Mesenteric fat pad (tissue), 1 donor: ENCODE measurements around the gene KASH5. TPM values are rescaled to one million over a fixed set of nuclear protein-coding genes. Genes with fewer than 3 reads are reported as not detected.

ENCODE experiments used
- DNase-seq: peaks from one replicate; pipeline ENCODE4 v3.0.0-alpha.2; 2020; ENCODE audit warnings: low spot score
- total RNA-seq: library from RNA; stranded (reverse); fragmentation: NEBNext Ultra II Directional; extraction: Animal tissue kit (Norgen Biotek cat#: 25700); gene quantifications from one replicate; pipeline ENCODE4 v1.2.1, GENCODE V29; 2021
- donor health status: DM: yes; HTN: yes; CAD: no.

Gene KASH5
- total RNA-seq, 1 donor from 2014 or later = not detected

GRCh38 chr19:49420227-49420626 is 32.2 kb downstream of the KASH5 start:
- DNase-seq = no peak

DNA sequence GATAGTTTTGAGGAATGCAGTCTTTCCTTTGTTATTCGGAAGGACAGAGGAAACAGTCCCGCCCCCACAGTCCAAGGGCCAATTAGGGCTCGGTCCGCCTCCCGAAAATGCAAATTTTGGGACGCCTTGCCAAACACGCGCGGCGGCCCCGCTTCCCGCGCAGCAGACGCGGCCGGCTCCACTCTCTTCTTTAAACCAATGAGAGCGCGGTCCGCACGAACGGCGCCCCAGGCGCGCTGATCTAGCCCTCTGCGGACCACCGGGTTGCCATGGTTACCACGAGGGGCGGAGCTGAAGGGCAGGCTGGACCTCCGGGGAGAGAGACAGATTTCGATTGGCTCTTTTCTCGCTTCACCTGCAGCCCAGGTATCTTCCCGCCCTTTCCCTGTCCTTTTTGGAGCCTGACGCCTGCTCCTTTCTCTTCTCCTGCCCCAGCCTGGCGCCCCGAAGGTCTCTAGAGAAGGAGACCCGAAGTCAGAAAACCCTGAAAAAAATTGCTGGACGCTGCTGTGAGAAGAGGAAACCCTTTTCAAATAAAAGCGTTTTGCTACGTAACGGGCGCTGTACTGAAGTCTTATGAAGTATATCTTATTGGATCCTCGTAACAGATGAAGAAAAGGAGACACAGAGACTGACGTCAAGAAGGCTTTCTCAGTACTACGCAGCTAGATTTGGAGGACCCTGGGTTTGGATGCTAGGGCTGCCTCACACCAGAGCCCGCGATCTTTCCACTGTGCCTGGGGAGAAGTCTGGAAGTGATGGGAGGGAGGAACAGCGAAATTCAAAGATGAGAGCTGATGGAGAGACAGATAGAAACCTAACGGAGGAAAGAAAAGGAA is 33.2 kb downstream of the KASH5 start:
- no peak for DNase-seq

DNA sequence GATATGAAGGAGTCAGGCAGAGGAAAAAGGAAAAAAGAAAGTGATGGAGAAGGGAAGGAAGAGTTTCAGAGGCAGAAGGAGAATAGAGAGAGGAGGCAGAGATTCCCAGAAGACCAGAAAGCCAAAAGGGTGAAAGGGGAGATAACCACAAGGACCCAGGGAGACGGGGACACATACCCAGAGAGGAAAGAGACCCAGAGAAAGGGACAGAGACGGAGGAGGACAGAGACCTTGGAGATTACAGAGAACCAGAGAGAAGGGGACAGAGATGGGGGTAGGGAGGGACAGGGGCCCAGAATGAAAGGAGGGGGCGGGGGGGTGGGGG is 33.8 kb downstream of the KASH5 start:
- DNase-seq = no peak

GRCh38 chr19:49422407-49423070 is 34.5 kb downstream of the KASH5 start:
- no peak for DNase-seq

GRCh38 chr19:49423071-49423984 is 35.3 kb downstream of the KASH5 start, which contains the start of gene PTH2:
Gene PTH2 (minus strand): TSS chr19:49423441. CDS start chr19:49423339, 102 bp downstream.
- DNase-seq = no peak

DNA sequence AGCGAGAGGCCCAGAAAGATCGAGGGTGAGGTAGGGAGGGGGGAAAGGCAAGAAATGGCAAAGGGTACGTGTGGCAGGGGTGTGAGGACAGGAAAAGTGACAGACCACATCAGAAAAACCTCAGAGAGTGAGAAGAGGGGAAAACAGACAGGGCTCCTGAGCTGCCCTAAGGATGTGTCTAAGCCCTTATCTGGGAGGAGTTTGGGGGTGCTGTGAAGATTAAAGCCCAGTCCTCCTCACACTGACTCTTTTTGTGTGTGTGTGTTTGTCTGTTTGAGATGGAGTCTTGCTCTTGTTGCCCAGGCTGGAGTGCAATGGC is 35.9 kb downstream of the KASH5 start:
- DNase-seq = no peak

DNA sequence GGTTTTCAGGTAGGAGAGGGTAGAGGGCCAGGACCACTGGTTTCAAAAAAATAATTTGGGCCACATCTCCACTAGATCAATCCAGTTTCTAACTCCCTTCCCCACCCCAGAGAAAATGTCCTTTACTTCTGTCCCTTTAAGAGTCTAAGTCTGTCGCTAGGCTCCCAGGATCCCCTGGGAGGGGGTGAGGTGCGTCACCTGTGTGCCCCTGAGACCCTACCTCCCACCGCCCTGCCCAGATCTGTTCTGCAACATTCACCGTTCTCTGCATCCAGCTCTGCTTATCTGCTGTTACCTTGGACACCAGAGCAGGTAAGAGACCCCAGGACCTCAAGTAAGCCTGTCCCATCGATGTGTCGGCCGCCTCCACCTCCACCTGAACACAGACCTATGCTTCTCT is 37.1 kb downstream of the KASH5 start, which contains the start of gene GFY:
Gene GFY, plus strand, starts transcription at position 211 of the 400 bp plus-strand sequence. CDS start 1,043 bp downstream, outside the sequence.
- DNase-seq = no peak

GRCh38 chr19:49425922-49426592 is 38.0 kb downstream of the KASH5 start:
- no peak for DNase-seq

DNA sequence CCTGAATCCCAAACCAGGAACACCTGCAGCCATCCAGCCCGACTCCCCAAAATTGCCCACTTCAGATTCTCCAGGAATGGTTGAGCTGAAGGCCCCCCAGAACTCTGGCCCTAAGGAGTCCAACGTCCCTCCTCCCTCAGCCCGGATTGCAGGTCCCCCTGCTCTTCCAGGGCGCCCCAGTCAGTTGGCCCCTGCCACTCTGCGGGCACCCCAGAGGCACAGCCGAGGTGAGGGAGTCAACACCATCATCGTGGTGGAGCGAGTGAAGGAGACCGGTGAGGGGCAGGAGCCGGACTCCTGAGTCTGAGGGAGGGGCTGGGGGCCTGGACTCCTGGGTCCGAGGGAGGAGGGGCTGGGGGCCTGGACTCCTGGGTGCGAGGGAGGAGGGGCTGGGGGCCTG is 39.3 kb downstream of the KASH5 start:
- DNase-seq = no peak

GRCh38 chr19:49427855-49428546 is 40.0 kb downstream of the KASH5 start:
- no peak for DNase-seq

- DNase-seq = no peak
These were observed 40.8 kb downstream of the KASH5 start for GRCh38 chr19:49428547-49429451.

DNA sequence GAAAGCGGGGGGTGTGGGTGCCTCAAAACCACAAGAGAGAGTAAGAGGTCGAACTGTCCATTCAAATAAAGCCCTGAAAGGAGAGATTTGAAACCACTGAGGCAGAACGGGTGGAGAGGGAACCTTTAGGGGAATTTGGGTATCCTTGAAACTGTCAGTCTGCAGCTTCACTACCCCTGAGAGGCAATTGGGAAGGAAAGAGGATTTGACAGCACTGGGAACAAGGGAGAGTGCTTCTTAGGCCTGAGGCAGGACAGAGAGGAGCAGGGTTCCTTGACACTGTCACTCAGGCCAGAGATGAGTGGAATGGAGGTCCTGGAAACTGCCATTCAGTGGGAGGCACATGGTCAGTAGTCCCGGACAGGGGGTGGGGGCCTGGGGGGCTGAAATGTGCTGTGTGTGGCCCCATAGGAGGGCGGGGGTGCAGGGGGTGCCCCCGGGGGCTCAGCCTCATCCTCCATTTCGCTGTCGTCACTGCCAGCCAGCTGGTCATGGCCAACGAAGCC is 42.2 kb downstream of the KASH5 start:
- no peak for DNase-seq

GRCh38 chr19:49430678-49431329 is 42.8 kb downstream of the KASH5 start:
- no peak for DNase-seq

DNA sequence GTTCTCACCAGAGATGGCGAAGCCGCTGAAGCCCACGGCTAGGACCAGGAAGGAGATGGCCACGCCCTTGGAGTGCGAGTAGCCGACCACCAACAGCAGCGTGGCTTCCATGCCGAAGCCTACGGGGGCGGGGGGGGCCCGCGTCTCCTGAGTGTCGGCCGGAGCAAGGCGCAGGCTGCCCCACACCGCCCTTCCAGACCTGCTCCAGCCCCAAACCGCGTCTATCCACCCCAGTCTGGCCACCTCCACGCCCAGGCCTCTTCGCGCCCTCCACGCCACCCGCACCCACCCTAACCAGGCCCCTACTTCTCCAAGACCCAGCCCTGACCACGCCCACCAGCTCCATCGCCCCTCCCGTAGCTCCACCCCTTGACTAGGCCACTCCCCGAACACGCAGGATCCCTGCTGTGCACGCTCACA is 43.3 kb downstream of the KASH5 start:
- no peak for DNase-seq

DNA sequence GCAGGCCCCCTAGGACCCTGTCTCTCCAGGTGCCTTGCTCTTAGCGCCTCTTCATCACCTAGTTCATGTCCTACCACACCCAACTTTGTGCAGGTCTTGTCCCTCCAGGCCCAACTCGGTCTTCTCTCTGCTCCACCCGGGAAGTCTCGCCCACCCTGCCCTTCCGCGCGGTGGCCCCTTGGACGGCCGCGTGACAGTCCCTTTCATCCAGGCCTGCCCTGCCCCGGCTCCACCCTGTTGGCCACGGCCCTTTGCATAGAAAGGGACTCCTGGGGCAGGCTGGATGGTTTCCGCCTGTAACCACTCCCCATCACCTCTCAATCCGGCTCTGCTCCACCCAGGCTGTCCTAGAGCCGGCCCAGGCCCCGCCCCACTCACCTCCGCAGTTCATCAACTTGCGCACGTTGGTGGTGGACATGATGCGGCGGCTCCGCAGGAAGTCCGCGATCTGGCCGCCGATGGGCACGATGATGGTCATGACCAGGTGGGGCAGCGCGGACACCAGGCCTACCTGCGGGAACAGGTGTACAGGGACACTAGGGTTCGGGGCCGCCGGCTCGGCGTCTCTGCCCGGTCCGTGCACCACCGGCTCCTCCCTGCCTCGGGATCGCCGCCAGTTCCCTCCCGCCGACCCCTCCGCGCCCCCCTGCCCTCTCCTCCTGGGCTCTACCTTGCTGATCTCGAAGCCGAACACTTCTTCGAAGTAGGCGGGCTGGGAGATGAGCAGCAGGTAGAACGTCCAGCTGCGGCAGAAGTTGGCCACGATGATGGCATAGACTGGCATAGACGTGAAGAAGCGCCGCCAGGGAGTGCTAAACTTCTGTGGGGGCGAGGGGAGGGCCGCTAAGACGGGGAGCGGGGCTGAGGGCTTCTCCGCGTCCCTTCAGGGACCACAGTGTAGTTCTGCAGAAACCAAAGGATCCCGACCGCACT is 44.4 kb downstream of the KASH5 start:
- DNase-seq = no peak

GRCh38 chr19:49433240-49433901 is 45.3 kb downstream of the KASH5 start:
- no peak for DNase-seq
